Cardiac septum (tissue), 1 donor: Measurements from ENCODE around the gene MVB12B. TPM values are rescaled to one million over a fixed set of nuclear protein-coding genes. Genes with fewer than 3 reads are reported as not detected.
"Not testable (repeated sequence)": the region's sequence is repeated elsewhere in the genome, so short reads cannot be mapped to it uniquely, and the experiment has no call there.

Experiments used
- DNase-seq: peaks from one replicate; pipeline ENCODE4 v3.0.0-alpha.2; 2020; ENCODE audit warnings: low spot score
- intact Hi-C: fragments of 100-400 bp; cut with DNase I; formaldehyde crosslinking; loops from one replicate; pipeline ENCODE4 v1.14.0; 2022
- total RNA-seq: library from RNA; stranded (reverse); fragmentation: NEBNext Ultra II Directional; extraction: Animal tissue kit (Norgen Biotek cat#: 25700); gene quantifications from one replicate; pipeline ENCODE4 v1.2.1, GENCODE V29; 2021
- donor health status: DM: no; HTN: no; CAD: no.

The MVB12B gene
- total RNA-seq, 1 donor from 2014 or later = 7.2 TPM

DNA sequence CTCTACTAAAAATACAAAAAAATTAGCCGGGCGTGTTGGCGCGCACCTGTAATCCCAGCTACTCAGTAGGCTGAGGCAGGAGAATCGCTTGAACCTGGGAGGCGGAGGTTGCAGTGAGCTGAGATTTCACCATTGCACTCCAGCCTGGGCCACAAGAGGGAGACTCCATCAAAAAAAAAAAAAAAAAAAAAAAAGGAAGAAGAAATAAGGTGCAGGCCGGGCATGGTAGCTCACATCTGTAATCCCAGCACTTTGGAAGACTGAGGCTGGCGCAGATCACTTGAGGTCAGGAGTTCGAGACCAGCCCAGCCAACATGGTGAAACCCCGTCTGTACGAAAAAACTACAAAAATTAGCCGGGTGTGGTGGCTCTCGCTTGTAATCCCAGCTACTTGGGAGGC is 228.8 kb downstream of the MVB12B start:
- DNase-seq = not testable (repeated sequence)
- intact Hi-C loops = loop anchor here (5.0 kb wide), 1 partner anchor 38 kb away; no protein-coding TSS in a partner anchor
